ENCODE data around the gene ZBTB5.

ZBTB5 gene

GRCh38 chr9:37509536-37509935, 44.3 kb upstream of the ZBTB5 start:
- Histone ChIP-seq H3K27ac (no peak overlapping the region), H3K9me3 (ENCODE audit: severe bottlenecking) (no peaks in the 10 kb centered on the region), H3K4me3 (ENCODE audit: low read depth, low read length) (no peak overlapping the region), H3K36me3 (peaks cover 77% of the 10 kb centered on the region), H3K27me3 (ENCODE audit: insufficient read depth, low read depth, severe bottlenecking) (no peaks in the 10 kb centered on the region)
- DNase-seq, result no peak
- TF ChIP-seq CTCF (IDR thresholded peaks at IDR 0.05; ENCODE audit: low read depth, low read length), result no peak

GRCh38 chr9:37508834-37509206, 43.6 kb upstream of the ZBTB5 start:
- H3K9me3 ChIP-seq (ENCODE audit: severe bottlenecking), result no peaks in the 10 kb centered on the region
- H3K27ac ChIP-seq, result no peak overlapping the region
- no peaks in the 10 kb centered on the region for H3K27me3 ChIP-seq (ENCODE audit: insufficient read depth, low read depth, severe bottlenecking)
- no peak for DNase-seq
- TF ChIP-seq CTCF (IDR thresholded peaks at IDR 0.05; ENCODE audit: low read depth, low read length), result no peak
- no peak overlapping the region for H3K4me3 ChIP-seq (ENCODE audit: low read depth, low read length)
- H3K36me3 ChIP-seq, result peaks cover 79% of the 10 kb centered on the region

- Histone ChIP-seq H3K9me3 (ENCODE audit: severe bottlenecking) (no peaks in the 10 kb centered on the region), H3K4me3 (ENCODE audit: low read depth, low read length) (no peak overlapping the region), H3K27ac (no peak overlapping the region), H3K36me3 (peaks cover 79% of the 10 kb centered on the region), H3K27me3 (ENCODE audit: insufficient read depth, low read depth, severe bottlenecking) (no peaks in the 10 kb centered on the region)
- DNase-seq, result no peak
- TF ChIP-seq CTCF (IDR thresholded peaks at IDR 0.05; ENCODE audit: low read depth, low read length), result no peak
Observed at GRCh38 chr9:37508135-37508833, 43.0 kb upstream of the ZBTB5 start.

GRCh38 chr9:37507566-37508134, 42.4 kb upstream of the ZBTB5 start:
- H3K36me3 ChIP-seq, result peaks cover 79% of the 10 kb centered on the region
- no peak overlapping the region for H3K27ac ChIP-seq
- H3K27me3 ChIP-seq (ENCODE audit: insufficient read depth, low read depth, severe bottlenecking), result no peaks in the 10 kb centered on the region
- H3K4me3 ChIP-seq (ENCODE audit: low read depth, low read length), result no peak overlapping the region
- no peak for TF ChIP-seq CTCF (IDR thresholded peaks at IDR 0.05; ENCODE audit: low read depth, low read length)
- no peaks in the 10 kb centered on the region for H3K9me3 ChIP-seq (ENCODE audit: severe bottlenecking)
- no peak for DNase-seq

- H3K9me3 ChIP-seq (ENCODE audit: severe bottlenecking), result no peaks in the 10 kb centered on the region
- peaks cover 78% of the 10 kb centered on the region for H3K36me3 ChIP-seq
- H3K4me3 ChIP-seq (ENCODE audit: low read depth, low read length), result no peak overlapping the region
- H3K27me3 ChIP-seq (ENCODE audit: insufficient read depth, low read depth, severe bottlenecking), result no peaks in the 10 kb centered on the region
- TF ChIP-seq CTCF (IDR thresholded peaks at IDR 0.05; ENCODE audit: low read depth, low read length), result no peak
- no peak for DNase-seq
- H3K27ac ChIP-seq, result no peak overlapping the region
Observed at GRCh38 chr9:37504605-37505004, 39.4 kb upstream of the ZBTB5 start.

GRCh38 chr9:37503736-37504135, 38.5 kb upstream of the ZBTB5 start:
- Histone ChIP-seq H3K36me3 (peaks cover 77% of the 10 kb centered on the region), H3K27ac (no peak overlapping the region), H3K9me3 (ENCODE audit: severe bottlenecking) (no peaks in the 10 kb centered on the region), H3K27me3 (ENCODE audit: insufficient read depth, low read depth, severe bottlenecking) (no peaks in the 10 kb centered on the region), H3K4me3 (ENCODE audit: low read depth, low read length) (no peak overlapping the region)
- no peak for TF ChIP-seq CTCF (IDR thresholded peaks at IDR 0.05; ENCODE audit: low read depth, low read length)
- no peak for DNase-seq
